ENCODE results near the gene PLCL1. TPM values are rescaled to one million over a fixed set of nuclear protein-coding genes. Genes with fewer than 3 reads are reported as not detected.

PLCL1 gene
- total and polyA plus RNA-seq, 10 donors: 0.54 to 6.5 (median 4.0) TPM

DNA sequence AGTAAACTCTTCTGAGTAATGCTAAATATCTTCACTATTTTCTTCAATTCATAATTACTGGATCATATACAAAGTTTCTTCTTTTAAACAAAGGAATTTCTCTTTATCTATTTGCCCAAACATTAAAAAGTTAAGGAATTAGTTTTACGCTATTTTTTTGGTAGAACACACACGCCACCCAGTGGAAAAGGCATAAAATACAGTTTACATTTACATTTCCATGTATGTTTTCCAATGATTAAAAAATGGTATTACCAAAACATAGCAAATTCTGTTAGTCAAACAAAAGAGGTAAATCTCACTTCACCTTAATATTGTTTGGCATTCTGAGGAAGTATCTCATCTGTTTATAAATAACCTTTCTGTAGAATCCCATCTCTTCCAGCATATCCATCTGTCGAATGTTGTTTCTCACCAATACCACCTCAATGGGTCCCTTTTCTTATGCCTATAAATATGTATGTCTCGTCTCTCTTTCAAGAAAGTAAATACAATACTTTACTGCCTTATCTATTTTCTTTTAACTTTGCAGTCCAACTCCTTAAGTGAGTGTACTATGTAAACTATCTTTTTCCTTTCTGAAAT, 26.5 kb upstream of the PLCL1 start:
- intact Hi-C loops (cut with DNase I; ENCODE audit: low total_unique reads): loop anchor here (5.0 kb wide), 1 partner anchor 71 kb away; the partner anchor contains the start of gene MARS2
- Histone ChIP-seq H3K9me3 (no peaks in the 10 kb centered on the region), H3K36me3 (no peaks in the 10 kb centered on the region), H3K4me3 (no peak overlapping the region), H3K27me3 (replicated peaks in 1 of 7) (no peaks in the 10 kb centered on the region), H3K4me1 (no peaks in the 10 kb centered on the region), H3K27ac (no peak overlapping the region)
- DNase-seq: no peak
- 26 to 36% (median 29%) methylated on average over 4 of the region's 4 CpGs for WGBS, 5 donors
- TF ChIP-seq, protein P1, sequence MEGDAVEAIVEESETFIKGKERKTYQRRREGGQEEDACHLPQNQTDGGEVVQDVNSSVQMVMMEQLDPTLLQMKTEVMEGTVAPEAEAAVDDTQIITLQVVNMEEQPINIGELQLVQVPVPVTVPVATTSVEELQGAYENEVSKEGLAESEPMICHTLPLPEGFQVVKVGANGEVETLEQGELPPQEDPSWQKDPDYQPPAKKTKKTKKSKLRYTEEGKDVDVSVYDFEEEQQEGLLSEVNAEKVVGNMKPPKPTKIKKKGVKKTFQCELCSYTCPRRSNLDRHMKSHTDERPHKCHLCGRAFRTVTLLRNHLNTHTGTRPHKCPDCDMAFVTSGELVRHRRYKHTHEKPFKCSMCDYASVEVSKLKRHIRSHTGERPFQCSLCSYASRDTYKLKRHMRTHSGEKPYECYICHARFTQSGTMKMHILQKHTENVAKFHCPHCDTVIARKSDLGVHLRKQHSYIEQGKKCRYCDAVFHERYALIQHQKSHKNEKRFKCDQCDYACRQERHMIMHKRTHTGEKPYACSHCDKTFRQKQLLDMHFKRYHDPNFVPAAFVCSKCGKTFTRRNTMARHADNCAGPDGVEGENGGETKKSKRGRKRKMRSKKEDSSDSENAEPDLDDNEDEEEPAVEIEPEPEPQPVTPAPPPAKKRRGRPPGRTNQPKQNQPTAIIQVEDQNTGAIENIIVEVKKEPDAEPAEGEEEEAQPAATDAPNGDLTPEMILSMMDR (IDR thresholded peaks at IDR 0.05 in 8 of 11, conservative IDR thresholded peaks at IDR 0.05 in 3 of 11): peak; percentile 22 to 76 (median 66)
- TF ChIP-seq POLR2AphosphoS5 (IDR thresholded peaks at IDR 0.05): no peak

DNA sequence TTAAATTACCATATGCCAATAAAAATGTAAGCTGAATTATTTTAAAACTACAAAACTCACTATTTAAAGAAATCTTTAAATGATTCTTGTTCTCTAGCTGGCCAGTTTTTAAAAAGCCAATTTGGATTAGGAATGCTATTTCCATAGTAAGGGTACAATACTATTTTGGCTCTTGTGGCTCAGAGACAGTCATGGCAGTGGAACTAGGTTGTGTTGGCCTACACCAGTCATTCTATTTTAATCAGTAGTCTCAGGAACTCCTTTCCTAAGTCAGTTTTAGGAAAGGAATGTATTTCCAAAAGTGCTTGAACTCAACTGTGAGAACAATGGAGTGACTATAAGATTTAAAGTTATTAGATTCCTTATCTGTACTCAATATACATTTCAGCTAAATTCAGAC, 25.1 kb upstream of the PLCL1 start:
- DNase-seq: no peak
- TF ChIP-seq, protein P1 (IDR thresholded peaks at IDR 0.05 in 8 of 11, conservative IDR thresholded peaks at IDR 0.05 in 3 of 11): no peak
- TF ChIP-seq POLR2A (IDR thresholded peaks at IDR 0.05): no peak
- TF ChIP-seq POLR2AphosphoS5 (IDR thresholded peaks at IDR 0.05): no peak
- H3K36me3 ChIP-seq: no peaks in the 10 kb centered on the region
- no peak overlapping the region for H3K4me3 ChIP-seq
- intact Hi-C loops (cut with DNase I; ENCODE audit: low total_unique reads): loop anchor here (5.0 kb wide), 1 partner anchor 72 kb away; the partner anchor contains the start of gene MARS2
- no peak overlapping the region for H3K27ac ChIP-seq
- no peaks in the 10 kb centered on the region for H3K9me3 ChIP-seq
- H3K27me3 ChIP-seq (replicated peaks in 1 of 7): no peaks in the 10 kb centered on the region
- no peaks in the 10 kb centered on the region for H3K4me1 ChIP-seq

DNA sequence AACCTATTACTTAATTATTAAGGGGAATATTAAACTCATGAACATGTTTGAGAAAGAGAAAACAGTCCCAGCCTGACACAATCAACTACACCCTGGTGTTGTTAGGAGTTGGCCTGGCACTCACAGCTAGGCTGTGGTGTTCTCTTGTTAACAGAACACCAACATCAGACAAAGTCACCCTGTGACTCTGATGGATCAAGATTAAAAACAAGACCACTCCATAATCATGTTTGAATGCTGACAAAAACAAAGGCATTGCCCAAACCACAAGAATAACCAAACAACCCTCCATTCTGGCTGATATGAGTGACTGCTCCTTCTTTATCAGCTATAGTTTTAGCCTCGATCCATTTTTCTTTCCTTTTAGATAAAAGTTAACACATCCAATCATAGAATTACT, 22.3 kb upstream of the PLCL1 start:
- Histone ChIP-seq H3K27me3 (replicated peaks in 1 of 7) (peaks cover 0 to 26% (median 18%) of the 10 kb centered on the region in 7 donors), H3K36me3 (no peaks in the 10 kb centered on the region), H3K27ac (no peak overlapping the region), H3K4me1 (peaks cover 0 to 14% (median 11%) of the 10 kb centered on the region in 6 donors), H3K9me3 (no peaks in the 10 kb centered on the region), H3K4me3 (no peak overlapping the region)
- TF ChIP-seq, protein P1 (IDR thresholded peaks at IDR 0.05 in 8 of 11, conservative IDR thresholded peaks at IDR 0.05 in 3 of 11): no peak
- TF ChIP-seq POLR2A (IDR thresholded peaks at IDR 0.05) (no peak), POLR2AphosphoS5 (IDR thresholded peaks at IDR 0.05) (no peak)
- intact Hi-C loops (cut with DNase I; ENCODE audit: low total_unique reads): no loop called here
- WGBS, 5 donors: 10 to 28% (median 17%) methylated on average over 1 of the region's 1 CpG
- no peak for DNase-seq

DNA sequence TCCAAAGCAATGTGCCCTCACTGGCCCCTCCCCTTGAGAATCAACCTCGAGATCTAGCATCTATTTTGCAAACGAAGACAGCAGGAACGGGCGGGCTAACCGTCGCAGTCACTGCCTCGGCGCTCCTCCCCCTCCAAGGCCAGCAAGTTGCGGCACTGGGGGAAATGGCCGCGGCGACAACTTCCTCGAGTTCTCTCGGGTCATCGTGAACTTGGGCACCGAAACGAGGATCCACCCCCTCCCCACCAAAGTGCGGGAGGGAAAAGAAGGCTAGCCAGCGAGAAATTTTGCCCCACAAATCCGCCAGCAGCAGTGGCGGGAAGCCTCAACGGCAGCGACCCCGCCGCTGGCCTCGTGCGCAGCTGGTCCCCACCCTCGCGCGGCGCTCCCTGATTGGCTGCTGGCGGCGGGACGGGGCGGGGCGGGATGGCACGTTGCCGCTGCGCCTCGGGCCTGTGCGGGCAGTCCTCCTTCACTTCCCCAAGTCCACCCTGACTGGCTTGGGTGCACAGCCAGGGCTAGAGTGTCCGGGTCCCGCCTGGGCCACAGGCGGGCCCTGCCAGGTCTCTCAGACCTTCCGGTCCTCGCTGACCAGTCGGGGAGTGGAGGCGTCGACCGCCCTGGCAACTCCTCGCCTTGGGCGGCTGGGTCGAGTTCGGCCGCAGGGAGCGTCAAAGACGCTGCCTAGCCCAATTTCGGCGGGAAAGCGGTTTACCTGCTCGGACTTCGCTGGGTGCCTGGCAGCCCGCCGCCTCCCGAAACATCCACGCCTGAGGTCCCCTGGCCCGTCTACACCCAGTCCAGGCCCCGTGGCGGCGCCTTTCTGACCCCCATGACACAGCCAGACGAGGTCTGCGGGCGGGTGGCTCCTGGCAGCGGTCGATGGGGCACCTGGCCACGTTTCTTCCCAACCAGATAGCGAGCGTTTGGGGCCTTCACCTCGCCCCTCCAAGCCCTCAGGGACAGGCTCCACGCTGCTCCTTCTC, 19.1 kb upstream of the PLCL1 start, which contains the start of gene BOLL:
TSS of gene BOLL (minus strand) at position 364 of the 986 bp plus-strand sequence. CDS start 3,469 bp downstream, outside the sequence.
- peak; percentile 72 for DNase-seq

More for the DNA sequence above, 19.1 kb upstream of the PLCL1 start, which contains the start of gene BOLL:
- Histone ChIP-seq H3K4me1 (peaks cover 0 to 14% (median 11%) of the 10 kb centered on the region in 6 donors), H3K9me3 (no peaks in the 10 kb centered on the region), H3K27ac (no peak within 1 kb of the TSS), H3K27me3 (replicated peaks in 1 of 7) (peaks cover 0 to 45% (median 23%) of the 10 kb centered on the region in 7 donors), H3K4me3 (peak within 1 kb of the TSS; percentile 10 to 66 (median 35)), H3K36me3 (no peaks in the 10 kb centered on the region)
- intact Hi-C loops (cut with DNase I; ENCODE audit: low total_unique reads): no loop called here
- TF ChIP-seq, protein P1 (IDR thresholded peaks at IDR 0.05 in 8 of 11, conservative IDR thresholded peaks at IDR 0.05 in 3 of 11): no peak
- no peak for TF ChIP-seq POLR2AphosphoS5 (IDR thresholded peaks at IDR 0.05)
- TF ChIP-seq POLR2A (IDR thresholded peaks at IDR 0.05): no peak
- 85 to 92% (median 90%) methylated on average over 54 to 80 of the region's 80 CpGs for WGBS, 5 donors
